T-helper 1 cell (primary cell): ENCODE measurements around the gene GDAP1L1.
"Not testable (repeated sequence)": the region's sequence is repeated elsewhere in the genome, so short reads cannot be mapped to it uniquely, and the experiment has no call there.

Experiments used
- DNase-seq, 5 donors: peaks; one replicate each; pipeline ENCODE4 v3.0.0-alpha.2; 2012 to 2020

The GDAP1L1 gene

GRCh38 chr20:44221368-44221954 lies 25.6 kb upstream of the GDAP1L1 start:
- DNase-seq: no peak

- no peak for DNase-seq
These were observed 25.1 kb upstream of the GDAP1L1 start for GRCh38 chr20:44222027-44222426.

- DNase-seq: no peak
These were observed 24.3 kb upstream of the GDAP1L1 start for GRCh38 chr20:44222633-44223368.

GRCh38 chr20:44223721-44224120 lies 23.4 kb upstream of the GDAP1L1 start:
- DNase-seq: no peak

- no peak for DNase-seq
These were observed 22.5 kb upstream of the GDAP1L1 start for GRCh38 chr20:44224637-44225036.

GRCh38 chr20:44228465-44229258 lies 18.4 kb upstream of the GDAP1L1 start:
- no peak for DNase-seq

- DNase-seq: no peak
These were observed 15.9 kb upstream of the GDAP1L1 start for GRCh38 chr20:44231193-44231592.

GRCh38 chr20:44231713-44232468 lies 15.2 kb upstream of the GDAP1L1 start:
- no peak for DNase-seq

- DNase-seq: not testable (repeated sequence)
These were observed 14.6 kb upstream of the GDAP1L1 start for GRCh38 chr20:44232469-44232856.

- DNase-seq: no peak
These were observed 13.6 kb upstream of the GDAP1L1 start for GRCh38 chr20:44233436-44234016.

GRCh38 chr20:44234566-44235317 lies 12.4 kb upstream of the GDAP1L1 start:
- DNase-seq: no peak

GRCh38 chr20:44235702-44236101 lies 11.4 kb upstream of the GDAP1L1 start:
- DNase-seq: no peak

- not testable (repeated sequence) for DNase-seq
These were observed 10.3 kb upstream of the GDAP1L1 start for GRCh38 chr20:44236840-44237239.

- no peak for DNase-seq
These were observed 5.3 kb upstream of the GDAP1L1 start for GRCh38 chr20:44241796-44242195.

- no peak for DNase-seq
These were observed 1.1 kb upstream of the GDAP1L1 start for GRCh38 chr20:44245977-44246376.

- DNase-seq: no peak
These were observed 690 bp downstream of the GDAP1L1 start for GRCh38 chr20:44247586-44248409.

- no peak for DNase-seq
These were observed 1.3 kb downstream of the GDAP1L1 start for GRCh38 chr20:44248410-44248759.

GRCh38 chr20:44251284-44251683 lies 4.2 kb downstream of the GDAP1L1 start:
- DNase-seq: no peak

- DNase-seq: no peak
These were observed 6.4 kb downstream of the GDAP1L1 start for GRCh38 chr20:44253528-44253927.

GRCh38 chr20:44254073-44254472 lies 7.0 kb downstream of the GDAP1L1 start:
- no peak for DNase-seq

- no peak for DNase-seq
These were observed 8.8 kb downstream of the GDAP1L1 start for GRCh38 chr20:44255942-44256341.
